Calu3 (cell line): ENCODE measurements around the gene KIF3C. TPM values are rescaled to one million over a fixed set of nuclear protein-coding genes. Genes with fewer than 3 reads are reported as not detected.
A peak's percentile ranks its signal among the peaks of the same experiment; 100 is the strongest.

Experiments used
- BruUV-seq: library from RNA; stranded (reverse); fragments of 400-500 nt; replicated peaks from 2 replicates; lab custom pipeline; 2021; lab: Mats Ljungman, UMichigan
- CTCF ChIA-PET: fragments of 300-600 bp; sonication (Branson Sonifier 250); formaldehyde crosslinking; loops from one replicate; lab custom pipeline; 2022; ENCODE audit warnings: antibody characterized with exemption; lab: Charles Lee
- DNase-seq: peaks from one replicate; pipeline ENCODE4 v3.0.0; 2022
- H3K27ac Mint-ChIP-seq: one replicate; pipeline ENCODE4 v1.8.0; 2022; ENCODE audit warnings: mixed read lengths; ENCODE audit not compliant: unreplicated experiment
- H3K27me3 Mint-ChIP-seq: one replicate; pipeline ENCODE4 v1.8.0; 2022; ENCODE audit warnings: mixed read lengths; ENCODE audit not compliant: unreplicated experiment
- H3K36me3 Mint-ChIP-seq: one replicate; pipeline ENCODE4 v1.8.0; 2022; ENCODE audit warnings: mild to moderate bottlenecking, moderate library complexity, mixed read lengths; ENCODE audit not compliant: insufficient read depth, unreplicated experiment
- H3K4me1 Mint-ChIP-seq: one replicate; pipeline ENCODE4 v1.8.0; 2022; ENCODE audit warnings: mild to moderate bottlenecking, low read depth, mixed read lengths; ENCODE audit not compliant: unreplicated experiment
- H3K4me3 Mint-ChIP-seq: one replicate; pipeline ENCODE4 v1.8.0; 2022; ENCODE audit warnings: mild to moderate bottlenecking, low read depth, moderate library complexity, mixed read lengths; ENCODE audit not compliant: unreplicated experiment
- H3K9me3 Mint-ChIP-seq: one replicate; pipeline ENCODE4 v1.8.0; 2022; ENCODE audit warnings: low read depth, mixed read lengths; ENCODE audit not compliant: unreplicated experiment
- CTCF ChIP-seq: fragments of 200-600 bp; IDR thresholded peaks from one replicate; pipeline ENCODE4 v1.8.0; 2022; ENCODE audit warnings: antibody characterized with exemption; ENCODE audit not compliant: unreplicated experiment
- intact Hi-C: fragments of 100-400 bp; cut with micrococcal nuclease; formaldehyde crosslinking; loops from one replicate; pipeline ENCODE4 v1.10.0; 2022; ENCODE audit not compliant: unreplicated experiment
- total RNA-seq: library from RNA; stranded (reverse); gene quantifications from 2 replicates; pipeline ENCODE4 v1.2.3, GENCODE V29; 2022

The KIF3C gene
- total RNA-seq, 1 experiment from 2014 or later: 4.2 TPM

DNA sequence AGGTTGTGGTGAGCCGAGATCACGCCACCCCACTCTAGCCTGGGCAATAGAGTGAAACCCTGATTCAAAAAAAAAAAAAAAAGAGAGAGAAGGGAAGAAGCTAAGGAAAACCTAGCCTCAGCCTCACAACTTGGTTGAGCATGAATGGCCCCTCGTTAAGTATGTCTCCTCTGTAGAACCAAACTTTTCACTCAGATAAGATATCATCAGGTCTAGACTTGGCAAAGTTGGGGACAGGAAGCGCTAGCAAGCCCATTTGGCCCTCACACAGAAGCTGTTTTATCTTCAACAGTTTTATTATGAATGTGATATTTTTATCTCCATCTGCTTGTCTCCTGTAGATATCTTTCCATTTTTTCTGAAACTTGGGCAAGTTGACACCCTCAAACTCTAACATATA, 100.5 kb downstream of the KIF3C start:
- TF ChIP-seq CTCF: no peak
- intact Hi-C loops: no loop called here
- no peak for DNase-seq
- peaks cover 24% of the 10 kb centered on the region for H3K4me1 Mint-ChIP-seq
- no peaks in the 10 kb centered on the region for H3K27me3 Mint-ChIP-seq
- no peak overlapping the region for H3K4me3 Mint-ChIP-seq
- no peaks in the 10 kb centered on the region for H3K9me3 Mint-ChIP-seq
- CTCF ChIA-PET: no interaction called here
- BruUV-seq: no TSS peak
- no peak overlapping the region for H3K27ac Mint-ChIP-seq
- H3K36me3 Mint-ChIP-seq: peaks cover 24% of the 10 kb centered on the region

DNA sequence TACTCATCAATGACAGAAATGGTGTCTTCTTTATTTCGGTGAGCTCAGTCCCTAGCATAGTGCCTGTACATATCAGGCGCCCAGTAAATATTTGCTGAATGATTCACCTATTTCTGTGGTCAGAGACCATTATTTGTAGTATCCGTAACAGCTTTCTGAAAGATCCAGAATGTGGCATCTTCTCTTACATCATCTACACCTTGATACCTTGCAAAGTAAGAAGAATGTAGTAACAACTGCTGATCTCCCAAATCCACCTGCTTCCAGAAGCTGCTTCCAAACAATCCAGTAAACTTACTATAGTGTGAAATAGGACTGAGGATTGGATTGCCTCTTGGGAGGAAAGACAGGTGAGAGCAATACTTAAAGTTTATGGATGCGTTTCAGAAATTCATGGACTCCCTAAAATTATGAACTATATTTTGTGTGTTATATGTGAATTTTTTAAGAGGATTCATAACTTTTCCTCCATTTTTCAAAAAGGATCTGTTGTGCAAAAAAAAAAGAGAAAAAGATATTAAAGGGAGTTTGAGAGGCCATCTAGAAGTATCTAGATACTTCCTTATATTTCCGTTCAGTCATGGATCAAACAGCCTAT, 103.1 kb downstream of the KIF3C start:
- BruUV-seq: no TSS peak
- H3K4me3 Mint-ChIP-seq: peak overlapping the region; percentile 99
- intact Hi-C loops: no loop called here

GRCh38 chr2:25878361-25879132, 103.8 kb downstream of the KIF3C start, which contains the start of gene ASXL2:
Gene ASXL2 (minus strand): TSS chr2:25878487. CDS start chr2:25878222, 265 bp downstream.
- no peaks in the 10 kb centered on the region for H3K27me3 Mint-ChIP-seq
- BruUV-seq: TSS peak; percentile 85
- peak within 1 kb of the TSS; percentile 98 for H3K27ac Mint-ChIP-seq
- CTCF ChIA-PET: interaction anchor here (0.5 to 1.4 kb wide), 7 partner anchors 12 to 229 kb away, joined by 3 to 10 read pairs (median 5); no protein-coding TSS in a partner anchor
- peaks cover 31% of the 10 kb centered on the region for H3K36me3 Mint-ChIP-seq
- TF ChIP-seq CTCF: no peak
- DNase-seq: peak; percentile 98
- H3K4me3 Mint-ChIP-seq: peak within 1 kb of the TSS; percentile 99
- intact Hi-C loops: no loop called here
- H3K4me1 Mint-ChIP-seq: peaks cover 19% of the 10 kb centered on the region
- no peaks in the 10 kb centered on the region for H3K9me3 Mint-ChIP-seq

More for the DNA sequence above, 103.1 kb downstream of the KIF3C start:
- Mint-ChIP-seq H3K27me3 (no peaks in the 10 kb centered on the region), H3K36me3 (peaks cover 27% of the 10 kb centered on the region), H3K4me1 (peaks cover 19% of the 10 kb centered on the region), H3K9me3 (no peaks in the 10 kb centered on the region), H3K27ac (peak overlapping the region; percentile 98)
- CTCF ChIA-PET: interaction anchor here (0.7 to 1.4 kb wide), 6 partner anchors 13 to 179 kb away, joined by 3 to 10 read pairs (median 4); no protein-coding TSS in a partner anchor
- TF ChIP-seq CTCF: no peak
- no peak for DNase-seq

DNA sequence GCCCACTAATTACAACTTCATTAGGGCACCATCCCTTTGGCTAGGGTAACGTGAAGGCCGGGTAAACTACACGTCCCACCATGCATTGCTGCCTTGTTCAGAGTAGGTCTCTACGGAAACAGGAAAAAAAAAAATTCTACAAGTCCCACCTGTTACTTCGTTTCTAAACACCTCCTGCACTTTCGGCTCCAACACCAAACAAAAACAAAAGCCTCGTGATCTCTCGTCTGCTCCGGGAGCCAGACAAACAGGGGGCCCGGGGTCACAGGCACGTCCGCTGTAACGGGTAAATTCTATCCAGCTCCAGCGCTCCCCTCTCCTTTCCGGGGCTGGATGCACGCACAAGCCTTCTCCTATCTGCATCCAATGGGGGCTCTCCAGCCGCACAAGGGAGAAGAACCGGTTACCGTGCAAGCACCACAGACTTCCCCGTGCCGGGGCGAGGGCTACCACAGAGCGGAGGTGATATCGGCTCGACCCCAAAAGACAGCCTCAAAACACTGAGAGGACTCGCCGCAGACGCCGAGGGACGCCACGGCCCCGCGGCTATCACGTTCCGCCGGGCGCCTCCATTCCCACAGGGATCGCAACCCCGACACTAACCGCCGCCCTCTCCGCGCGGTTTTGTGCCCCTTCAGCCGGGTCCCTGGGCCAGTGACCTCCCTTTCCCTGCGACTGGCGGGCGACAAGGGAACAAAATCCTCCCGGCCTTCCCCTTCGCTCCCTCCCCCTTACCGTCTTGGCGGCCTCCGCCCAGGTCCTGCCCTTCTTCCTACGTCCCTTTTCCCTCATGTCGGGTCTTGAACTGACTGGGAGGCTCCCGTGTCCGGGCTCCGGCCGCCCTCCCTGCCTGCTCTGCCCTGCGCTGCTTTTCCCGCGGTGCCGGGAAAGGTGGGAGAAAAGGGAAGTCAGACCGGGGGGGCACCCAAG, 104.6 kb downstream of the KIF3C start:
- CTCF ChIA-PET: interaction anchor here (1.0 to 1.4 kb wide), 3 partner anchors 17 to 78 kb away, joined by 3 to 10 read pairs (median 5); no protein-coding TSS in a partner anchor
- no TSS peak for BruUV-seq
- Mint-ChIP-seq H3K27ac (peak overlapping the region; percentile 98), H3K9me3 (no peaks in the 10 kb centered on the region), H3K36me3 (peaks cover 33% of the 10 kb centered on the region), H3K27me3 (no peaks in the 10 kb centered on the region), H3K4me1 (peaks cover 19% of the 10 kb centered on the region), H3K4me3 (peak overlapping the region; percentile 99)
- intact Hi-C loops: no loop called here
- DNase-seq: peak; percentile 57
- no peak for TF ChIP-seq CTCF
